Measurements from ENCODE around the gene CCNH. TPM values are rescaled to one million over a fixed set of nuclear protein-coding genes. Genes with fewer than 3 reads are reported as not detected.

The CCNH gene
- total RNA-seq, 1 experiment from 2014 or later: 63.4 TPM

DNA sequence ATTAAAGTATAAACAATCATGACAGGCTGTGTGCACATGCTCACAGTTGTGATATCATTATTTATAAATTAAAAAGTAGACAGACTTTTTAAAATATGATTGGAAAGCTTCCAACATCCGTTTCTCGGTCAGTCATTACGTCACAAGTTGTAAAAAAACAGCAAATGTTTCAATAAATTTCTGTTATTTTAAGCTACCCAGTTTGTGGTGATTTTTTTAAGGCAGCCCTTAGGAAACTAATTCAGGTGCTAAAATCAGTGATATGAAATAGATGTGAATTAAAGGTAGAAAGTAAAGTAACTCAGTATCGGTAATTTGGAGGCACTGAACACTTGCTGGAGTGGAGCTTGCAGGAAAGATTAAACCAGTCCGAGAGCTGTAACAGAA, 1.2 kb downstream of the CCNH start:
- Histone ChIP-seq H3K36me3 (peaks cover 45% of the 10 kb centered on the region), H3K4me3 (peak overlapping the region; percentile 78), H3K9me3 (no peaks in the 10 kb centered on the region), H3K27me3 (no peaks in the 10 kb centered on the region)
- DNase-seq: no peak

- no peaks in the 10 kb centered on the region for H3K27me3 ChIP-seq
- no peak for DNase-seq
- H3K36me3 ChIP-seq: peaks cover 50% of the 10 kb centered on the region
- H3K4me3 ChIP-seq: peak overlapping the region; percentile 78
- no peaks in the 10 kb centered on the region for H3K9me3 ChIP-seq
These were observed 1.8 kb downstream of the CCNH start for GRCh38 chr5:87410931-87411330.

DNA sequence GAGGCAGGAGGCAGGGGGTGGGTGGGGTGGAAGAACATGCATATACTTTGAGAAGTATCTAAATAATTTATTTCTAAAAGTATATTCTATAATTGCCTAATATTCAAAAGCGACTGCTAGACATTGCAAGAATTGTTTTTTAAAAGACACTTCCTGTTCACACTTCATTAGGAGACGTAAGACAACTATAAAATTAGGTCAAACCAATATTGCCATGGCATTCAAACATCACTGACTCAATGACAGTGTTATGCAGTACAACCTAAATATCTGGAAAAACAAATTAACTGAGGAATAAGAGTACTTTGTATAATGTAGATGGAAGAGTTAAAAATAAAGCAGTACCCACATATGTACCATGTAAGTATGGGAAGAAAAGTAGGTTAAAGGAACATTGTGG, 4.5 kb downstream of the CCNH start:
- no peak for DNase-seq
- Histone ChIP-seq H3K4me3 (no peak overlapping the region), H3K36me3 (peaks cover 77% of the 10 kb centered on the region), H3K27me3 (no peaks in the 10 kb centered on the region), H3K9me3 (no peaks in the 10 kb centered on the region)

- H3K9me3 ChIP-seq: no peaks in the 10 kb centered on the region
- H3K4me3 ChIP-seq: no peak overlapping the region
- H3K36me3 ChIP-seq: peaks cover 97% of the 10 kb centered on the region
- no peaks in the 10 kb centered on the region for H3K27me3 ChIP-seq
- DNase-seq: no peak
These were observed 7.1 kb downstream of the CCNH start for GRCh38 chr5:87405472-87406155.

DNA sequence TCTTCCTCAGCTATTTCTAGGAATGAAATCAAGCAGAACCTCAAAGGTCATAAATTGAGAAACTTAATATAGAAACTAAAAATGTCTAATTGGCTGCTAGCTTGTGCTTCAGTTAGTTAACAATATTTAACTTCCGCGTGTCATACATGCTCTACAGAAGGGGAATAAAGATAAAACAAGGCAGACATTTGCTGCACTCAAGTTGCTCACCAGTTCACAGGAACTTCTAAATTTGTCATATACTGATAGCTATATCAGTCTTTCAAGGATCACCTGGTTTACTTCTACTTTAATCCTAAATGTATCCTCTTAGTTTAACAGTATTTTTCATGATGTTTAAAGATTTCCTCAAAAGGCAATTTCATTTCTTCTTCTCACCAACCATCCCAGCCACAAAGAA, 8.4 kb downstream of the CCNH start:
- Histone ChIP-seq H3K36me3 (peaks cover 94% of the 10 kb centered on the region), H3K4me3 (no peak overlapping the region)
- DNase-seq: no peak

GRCh38 chr5:87403899-87404298, 8.8 kb downstream of the CCNH start:
- peaks cover 94% of the 10 kb centered on the region for H3K36me3 ChIP-seq
- no peaks in the 10 kb centered on the region for H3K9me3 ChIP-seq
- no peaks in the 10 kb centered on the region for H3K27me3 ChIP-seq
- no peak overlapping the region for H3K4me3 ChIP-seq
- DNase-seq: no peak

More for the DNA sequence above, 8.4 kb downstream of the CCNH start:
- no peaks in the 10 kb centered on the region for H3K9me3 ChIP-seq
- H3K27me3 ChIP-seq: no peaks in the 10 kb centered on the region

GRCh38 chr5:87403409-87403808, 9.3 kb downstream of the CCNH start:
- Histone ChIP-seq H3K36me3 (peaks cover 94% of the 10 kb centered on the region), H3K27me3 (no peaks in the 10 kb centered on the region), H3K9me3 (no peaks in the 10 kb centered on the region), H3K4me3 (no peak overlapping the region)
- DNase-seq: no peak

- H3K9me3 ChIP-seq: no peaks in the 10 kb centered on the region
- no peak for DNase-seq
- H3K36me3 ChIP-seq: peaks cover 90% of the 10 kb centered on the region
- no peak overlapping the region for H3K4me3 ChIP-seq
- H3K27me3 ChIP-seq: no peaks in the 10 kb centered on the region
These were observed 11.1 kb downstream of the CCNH start for GRCh38 chr5:87401626-87402025.

DNA sequence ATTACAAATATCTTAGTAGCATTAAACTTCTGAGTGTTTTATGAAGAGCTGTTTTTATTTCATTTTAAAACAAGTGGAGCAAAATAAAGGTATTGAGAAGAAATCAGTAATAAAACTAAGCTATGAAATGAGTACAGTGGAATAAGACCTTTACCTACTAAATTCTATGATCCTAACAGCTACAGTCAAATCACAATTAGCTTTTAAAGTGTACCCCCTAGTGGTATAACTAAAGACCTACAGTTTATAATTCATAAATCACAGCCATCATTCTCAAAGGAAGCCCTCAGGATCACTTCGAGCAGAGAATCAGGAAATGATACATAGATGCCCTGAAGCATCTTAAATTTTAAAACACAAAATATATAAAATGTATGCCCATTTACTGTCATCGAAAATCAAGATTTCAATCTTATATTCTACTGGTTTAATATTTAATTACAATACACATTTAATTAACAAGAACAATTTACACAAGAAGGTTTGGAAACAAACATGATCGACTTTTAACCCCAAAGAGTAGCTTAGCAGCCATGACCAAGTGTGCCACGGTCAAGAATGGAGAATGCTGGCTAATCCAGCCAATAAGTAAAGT, 12.3 kb downstream of the CCNH start:
- H3K27me3 ChIP-seq: no peaks in the 10 kb centered on the region
- peaks cover 90% of the 10 kb centered on the region for H3K36me3 ChIP-seq
- no peak for DNase-seq
- H3K4me3 ChIP-seq: no peak overlapping the region
- no peaks in the 10 kb centered on the region for H3K9me3 ChIP-seq

DNA sequence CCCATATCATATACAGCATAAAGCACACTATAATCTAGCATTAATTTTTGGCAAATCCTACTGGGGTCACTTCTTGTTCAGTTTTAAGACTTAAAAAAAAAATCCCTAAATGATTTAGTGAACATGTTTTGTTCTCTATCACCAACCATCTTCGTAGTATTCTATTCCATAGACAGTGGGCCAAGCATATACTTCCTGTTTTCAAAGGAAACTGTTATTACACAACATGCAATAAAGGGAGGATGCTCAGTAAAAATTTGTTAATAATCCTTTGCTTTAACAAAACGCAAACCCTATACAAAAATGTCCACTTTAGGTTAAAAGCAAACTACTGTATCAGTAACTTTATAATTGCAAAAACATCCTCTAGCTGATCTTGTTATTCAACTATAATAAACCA, 13.0 kb downstream of the CCNH start:
- Histone ChIP-seq H3K4me3 (no peak overlapping the region), H3K9me3 (no peaks in the 10 kb centered on the region), H3K27me3 (no peaks in the 10 kb centered on the region), H3K36me3 (peaks cover 90% of the 10 kb centered on the region)
- DNase-seq: no peak

- Histone ChIP-seq H3K27me3 (no peaks in the 10 kb centered on the region), H3K4me3 (no peak overlapping the region), H3K9me3 (no peaks in the 10 kb centered on the region), H3K36me3 (peaks cover 90% of the 10 kb centered on the region)
- DNase-seq: no peak
These were observed 13.6 kb downstream of the CCNH start for GRCh38 chr5:87398981-87399614.

DNA sequence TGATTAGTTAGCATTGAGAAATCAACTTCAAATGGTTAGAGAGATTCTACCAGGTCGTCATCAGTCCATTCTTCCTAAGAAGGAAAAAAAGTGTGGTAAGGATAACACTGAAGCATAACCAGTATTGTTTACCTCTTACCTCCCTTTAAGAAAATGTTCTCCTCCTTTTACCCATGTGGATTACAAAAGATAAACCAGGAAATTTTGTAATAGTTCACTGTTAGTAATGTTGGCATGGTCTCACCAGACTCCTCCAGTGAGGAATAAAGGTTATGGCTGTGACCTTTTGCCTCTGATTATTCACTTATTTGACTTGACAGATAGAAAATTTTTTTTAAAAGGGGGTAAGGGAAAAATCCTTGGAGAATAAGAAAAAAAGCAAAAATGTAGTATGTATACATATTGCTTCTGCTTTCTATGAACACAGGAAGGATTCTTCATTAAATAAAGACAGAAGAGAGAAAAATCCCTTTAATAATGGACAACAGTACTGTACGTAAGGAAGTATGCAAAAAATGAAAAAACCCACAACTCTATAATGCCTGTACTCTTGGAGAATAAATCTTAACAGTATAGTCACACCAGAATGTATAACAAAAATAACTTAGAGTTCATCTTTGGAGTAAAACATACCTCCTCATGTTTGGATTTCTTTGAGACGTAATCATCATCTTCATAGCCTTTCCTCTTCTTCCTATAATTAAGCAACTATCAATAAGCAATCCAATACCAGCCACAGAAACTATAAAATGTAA, 18.1 kb downstream of the CCNH start:
- DNase-seq: peak; percentile 22
- Histone ChIP-seq H3K27me3 (no peaks in the 10 kb centered on the region), H3K36me3 (peaks cover 90% of the 10 kb centered on the region), H3K9me3 (no peaks in the 10 kb centered on the region), H3K4me3 (no peak overlapping the region)

DNA sequence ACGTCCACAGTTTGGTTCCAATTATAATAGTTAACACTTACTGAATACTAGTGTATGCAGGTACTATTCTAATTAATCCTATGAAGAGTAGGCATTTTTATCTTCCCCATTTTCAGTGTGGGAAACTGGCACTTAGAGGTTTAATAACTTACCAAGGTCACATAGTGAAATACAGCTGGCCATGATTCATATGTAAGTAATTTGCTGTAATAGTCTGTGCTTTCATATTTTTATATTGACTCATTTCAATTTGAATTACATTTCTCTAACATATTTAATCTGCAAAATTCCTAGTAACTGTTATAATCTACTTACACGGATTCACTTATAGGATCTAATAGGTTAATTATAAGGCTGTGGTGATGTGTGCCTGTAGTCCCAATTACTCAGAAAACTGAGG, 19.4 kb downstream of the CCNH start:
- no peaks in the 10 kb centered on the region for H3K27me3 ChIP-seq
- H3K9me3 ChIP-seq: no peaks in the 10 kb centered on the region
- no peak overlapping the region for H3K4me3 ChIP-seq
- H3K36me3 ChIP-seq: peaks cover 90% of the 10 kb centered on the region
- DNase-seq: no peak

DNA sequence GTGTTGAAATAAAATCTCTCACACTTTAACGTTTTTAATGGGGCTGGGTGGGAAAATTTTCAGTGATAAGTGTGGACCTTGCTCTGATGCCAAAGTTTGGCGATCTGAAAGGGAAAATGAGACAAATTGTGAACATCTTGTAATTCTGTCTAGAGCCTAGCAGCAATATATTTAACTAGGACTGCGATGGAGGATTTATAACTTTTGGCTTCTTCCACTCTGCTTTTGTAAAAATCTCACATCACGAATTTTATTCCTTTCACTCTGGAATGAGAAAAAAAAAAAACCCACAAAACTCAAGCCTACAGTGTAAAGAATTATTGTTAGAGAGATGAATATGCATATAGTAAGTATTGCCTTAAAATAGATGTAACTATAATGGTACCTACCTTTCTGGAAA, 19.9 kb downstream of the CCNH start:
- Histone ChIP-seq H3K36me3 (peaks cover 90% of the 10 kb centered on the region), H3K27me3 (no peaks in the 10 kb centered on the region), H3K9me3 (no peaks in the 10 kb centered on the region), H3K4me3 (no peak overlapping the region)
- no peak for DNase-seq

DNA sequence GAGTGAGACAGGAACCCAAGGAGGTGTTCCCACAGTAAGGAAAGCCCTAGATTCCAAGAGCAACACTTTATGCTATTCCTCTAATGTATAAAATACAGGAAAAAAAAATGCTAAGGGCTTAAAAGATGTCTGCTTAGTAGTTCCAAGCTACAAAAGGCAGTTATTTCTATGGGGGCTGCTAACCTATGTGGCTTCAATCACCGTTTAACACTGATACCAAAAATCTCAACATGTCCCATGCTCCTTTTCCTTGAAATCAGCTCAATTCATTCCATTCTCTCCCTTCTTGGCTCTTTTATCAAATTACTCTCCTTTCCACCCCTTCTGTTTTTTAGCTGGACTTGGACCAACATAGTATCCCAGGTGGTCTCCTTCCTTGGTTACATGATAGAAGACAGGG, 20.6 kb downstream of the CCNH start:
- Histone ChIP-seq H3K27me3 (no peaks in the 10 kb centered on the region), H3K4me3 (no peak overlapping the region), H3K36me3 (peaks cover 92% of the 10 kb centered on the region), H3K9me3 (no peaks in the 10 kb centered on the region)
- DNase-seq: no peak

DNA sequence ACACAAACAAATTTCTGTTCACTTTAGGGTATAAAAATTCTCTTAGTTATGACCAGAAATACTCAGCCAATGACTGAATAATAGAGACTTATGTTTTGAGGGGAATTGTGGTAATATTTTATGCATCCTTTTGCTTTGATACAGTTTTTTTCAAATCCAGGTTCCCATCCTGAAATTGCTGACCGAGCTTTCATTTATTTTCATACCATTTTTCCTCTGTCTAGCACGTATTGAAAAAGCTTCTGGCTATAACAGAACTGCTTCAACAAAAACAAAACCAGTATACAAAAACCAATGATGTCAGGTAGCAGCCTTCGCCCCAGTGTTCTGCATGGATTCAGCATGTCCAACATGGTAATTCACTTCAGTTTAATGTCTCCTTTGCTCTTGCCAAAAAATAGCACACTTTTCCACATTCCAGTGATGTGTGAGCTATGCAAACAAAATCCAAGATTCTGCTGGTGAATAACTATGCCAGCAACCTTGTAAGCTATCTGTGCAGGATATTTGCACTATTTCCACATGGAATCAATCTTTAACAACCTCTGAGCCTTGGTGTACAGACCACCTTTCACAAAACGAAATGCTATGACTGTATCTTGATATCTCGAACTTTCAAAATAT, 22.0 kb downstream of the CCNH start:
- Histone ChIP-seq H3K36me3 (peaks cover 97% of the 10 kb centered on the region), H3K27me3 (no peaks in the 10 kb centered on the region), H3K9me3 (no peaks in the 10 kb centered on the region), H3K4me3 (no peak overlapping the region)
- no peak for DNase-seq

DNA sequence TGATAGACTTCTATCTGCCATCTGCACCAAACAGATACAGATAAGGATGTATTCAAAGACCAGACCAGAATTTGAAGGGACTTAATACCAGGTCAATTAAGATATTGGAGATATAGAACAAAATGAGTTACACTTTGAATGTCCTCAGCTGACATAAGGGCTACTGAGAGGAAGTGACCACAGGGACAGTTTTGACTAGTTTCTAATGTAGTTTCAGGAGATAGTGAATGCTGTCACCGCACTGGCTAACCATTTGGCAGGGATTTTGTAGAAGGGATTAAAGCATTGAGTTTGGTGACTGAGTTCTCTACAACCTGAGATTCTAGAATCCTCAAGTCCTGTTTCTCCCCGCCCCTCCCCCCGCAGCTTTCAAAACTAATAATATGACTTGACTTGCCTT, 22.7 kb downstream of the CCNH start:
- H3K36me3 ChIP-seq: peaks cover 97% of the 10 kb centered on the region

More for the DNA sequence above, 22.7 kb downstream of the CCNH start:
- H3K9me3 ChIP-seq: no peaks in the 10 kb centered on the region
- no peak overlapping the region for H3K4me3 ChIP-seq
- no peak for DNase-seq
- no peaks in the 10 kb centered on the region for H3K27me3 ChIP-seq

All from MG63 (cell line).